GM23338 (cell line): Measurements from ENCODE around the gene SUSD2.

Source experiments
- EZH2 ChIP-seq: fragments of 200-600 bp; sonication (generic); IDR thresholded peaks from one replicate; pipeline ENCODE4 v1.8.0; 2017; ENCODE audit warnings: antibody characterized with exemption, mild to moderate bottlenecking, low read depth; ENCODE audit not compliant: unreplicated experiment
- EZH2phosphoT487 ChIP-seq: fragments of 200-600 bp; sonication (generic); IDR thresholded peaks from one replicate; pipeline ENCODE4 v1.8.1; 2018; ENCODE audit warnings: antibody characterized with exemption; ENCODE audit not compliant: unreplicated experiment
- ZNF331 ChIP-seq: fragments of 250-450 bp; sonication (Bioruptor Pico); IDR thresholded peaks from 2 replicates; pipeline ENCODE4 v1.5.0; 2020; ENCODE audit warnings: low read depth, mild to moderate bottlenecking, moderate library complexity
- TF ChIP-seq, protein P1 (sequence below), 2 experiments: fragments of 200-600 bp in 1 of 2; sonication (generic) in 1 of 2; conservative IDR thresholded peaks; 2 replicates each; pipeline versions ENCODE4 v1.5.1 to v1.6.1; 2016 to 2017; ENCODE audit warnings: antibody characterized with exemption in 2 of 2, low read depth in 2 of 2, mild to moderate bottlenecking in 2 of 2, moderate library complexity in 1 of 2
- TF ChIP-seq, protein P2 (sequence below): IDR thresholded peaks from one replicate; pipeline ENCODE4 v1.6.1; 2018; ENCODE audit warnings: antibody characterized with exemption; ENCODE audit not compliant: unreplicated experiment

DNA sequence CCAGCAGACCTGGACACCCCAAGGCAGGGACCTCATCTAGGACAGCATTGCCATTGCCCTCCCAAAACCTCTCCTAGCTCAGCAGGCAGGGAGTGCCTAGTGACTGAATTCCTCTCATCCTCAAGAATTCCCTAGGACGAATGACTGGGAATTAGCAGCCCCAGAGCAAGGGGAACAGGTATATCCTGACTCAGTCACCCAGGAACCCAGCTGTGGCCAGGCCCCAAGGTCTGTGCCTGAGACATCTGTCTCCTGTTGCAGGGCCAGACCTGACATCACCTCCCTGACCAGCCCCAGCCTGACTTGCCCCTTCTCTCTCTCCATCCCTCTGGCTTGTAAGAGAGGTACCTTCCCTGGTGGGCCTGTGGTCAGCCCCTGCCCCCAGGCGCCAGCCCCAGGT is 39.0 kb upstream of the SUSD2 start:
- TF ChIP-seq, protein P1, sequence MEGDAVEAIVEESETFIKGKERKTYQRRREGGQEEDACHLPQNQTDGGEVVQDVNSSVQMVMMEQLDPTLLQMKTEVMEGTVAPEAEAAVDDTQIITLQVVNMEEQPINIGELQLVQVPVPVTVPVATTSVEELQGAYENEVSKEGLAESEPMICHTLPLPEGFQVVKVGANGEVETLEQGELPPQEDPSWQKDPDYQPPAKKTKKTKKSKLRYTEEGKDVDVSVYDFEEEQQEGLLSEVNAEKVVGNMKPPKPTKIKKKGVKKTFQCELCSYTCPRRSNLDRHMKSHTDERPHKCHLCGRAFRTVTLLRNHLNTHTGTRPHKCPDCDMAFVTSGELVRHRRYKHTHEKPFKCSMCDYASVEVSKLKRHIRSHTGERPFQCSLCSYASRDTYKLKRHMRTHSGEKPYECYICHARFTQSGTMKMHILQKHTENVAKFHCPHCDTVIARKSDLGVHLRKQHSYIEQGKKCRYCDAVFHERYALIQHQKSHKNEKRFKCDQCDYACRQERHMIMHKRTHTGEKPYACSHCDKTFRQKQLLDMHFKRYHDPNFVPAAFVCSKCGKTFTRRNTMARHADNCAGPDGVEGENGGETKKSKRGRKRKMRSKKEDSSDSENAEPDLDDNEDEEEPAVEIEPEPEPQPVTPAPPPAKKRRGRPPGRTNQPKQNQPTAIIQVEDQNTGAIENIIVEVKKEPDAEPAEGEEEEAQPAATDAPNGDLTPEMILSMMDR (conservative IDR thresholded peaks at IDR 0.05; ENCODE audit: low read depth in 2 of 2): no peak
- TF ChIP-seq ZNF331 (CRISPR knock-in tag) (no peak), EZH2phosphoT487 (no peak), EZH2 (no peak)
- TF ChIP-seq, protein P2, sequence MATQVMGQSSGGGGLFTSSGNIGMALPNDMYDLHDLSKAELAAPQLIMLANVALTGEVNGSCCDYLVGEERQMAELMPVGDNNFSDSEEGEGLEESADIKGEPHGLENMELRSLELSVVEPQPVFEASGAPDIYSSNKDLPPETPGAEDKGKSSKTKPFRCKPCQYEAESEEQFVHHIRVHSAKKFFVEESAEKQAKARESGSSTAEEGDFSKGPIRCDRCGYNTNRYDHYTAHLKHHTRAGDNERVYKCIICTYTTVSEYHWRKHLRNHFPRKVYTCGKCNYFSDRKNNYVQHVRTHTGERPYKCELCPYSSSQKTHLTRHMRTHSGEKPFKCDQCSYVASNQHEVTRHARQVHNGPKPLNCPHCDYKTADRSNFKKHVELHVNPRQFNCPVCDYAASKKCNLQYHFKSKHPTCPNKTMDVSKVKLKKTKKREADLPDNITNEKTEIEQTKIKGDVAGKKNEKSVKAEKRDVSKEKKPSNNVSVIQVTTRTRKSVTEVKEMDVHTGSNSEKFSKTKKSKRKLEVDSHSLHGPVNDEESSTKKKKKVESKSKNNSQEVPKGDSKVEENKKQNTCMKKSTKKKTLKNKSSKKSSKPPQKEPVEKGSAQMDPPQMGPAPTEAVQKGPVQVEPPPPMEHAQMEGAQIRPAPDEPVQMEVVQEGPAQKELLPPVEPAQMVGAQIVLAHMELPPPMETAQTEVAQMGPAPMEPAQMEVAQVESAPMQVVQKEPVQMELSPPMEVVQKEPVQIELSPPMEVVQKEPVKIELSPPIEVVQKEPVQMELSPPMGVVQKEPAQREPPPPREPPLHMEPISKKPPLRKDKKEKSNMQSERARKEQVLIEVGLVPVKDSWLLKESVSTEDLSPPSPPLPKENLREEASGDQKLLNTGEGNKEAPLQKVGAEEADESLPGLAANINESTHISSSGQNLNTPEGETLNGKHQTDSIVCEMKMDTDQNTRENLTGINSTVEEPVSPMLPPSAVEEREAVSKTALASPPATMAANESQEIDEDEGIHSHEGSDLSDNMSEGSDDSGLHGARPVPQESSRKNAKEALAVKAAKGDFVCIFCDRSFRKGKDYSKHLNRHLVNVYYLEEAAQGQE: no peak
